Neural cell (in vitro differentiated cells): ENCODE measurements around the gene HIGD1C. TPM values are rescaled to one million over a fixed set of nuclear protein-coding genes. Genes with fewer than 3 reads are reported as not detected.

Source experiments
- H2AFZ ChIP-seq: fragments of 200-600, 300-800 bp; sonication (generic), shearing (Covaris generic); 2 replicates; pipeline ENCODE4 v1.6.0; 2014; ENCODE audit warnings: low read depth, mild to moderate bottlenecking, antibody characterized with exemption, low read length, moderate library complexity
- H3F3A ChIP-seq: fragments of 200-600 bp; shearing (Covaris generic); 2 replicates; pipeline ENCODE4 v1.6.1; 2016; ENCODE audit warnings: mild to moderate bottlenecking, moderate library complexity, mixed read lengths, antibody characterized with exemption, low read length; ENCODE audit not compliant: insufficient read depth, poor library complexity, severe bottlenecking
- H3K27ac ChIP-seq: fragments of 200-600, 300-800 bp; sonication (generic), shearing (Covaris generic); 2 replicates; pipeline ENCODE4 v1.5.1; 2014; ENCODE audit warnings: mild to moderate bottlenecking, low read length, moderate library complexity
- H3K27me3 ChIP-seq: fragments of 300-800, 200-600 bp; sonication (generic), shearing (Covaris generic); 2 replicates; pipeline ENCODE4 v1.6.0; 2014; ENCODE audit warnings: mild to moderate bottlenecking, low read depth, low read length, moderate library complexity; ENCODE audit not compliant: insufficient read depth
- H3K36me3 ChIP-seq: fragments of 300-800, 200-600 bp; sonication (generic), shearing (Covaris generic); 2 replicates; pipeline ENCODE4 v1.5.1; 2014; ENCODE audit warnings: mild to moderate bottlenecking, antibody characterized with exemption, low read length, moderate library complexity; ENCODE audit not compliant: insufficient read depth
- H3K4me2 ChIP-seq: fragments of 300-800, 200-600 bp; sonication (generic), shearing (Covaris generic); 2 replicates; pipeline ENCODE4 v1.6.0; 2014; ENCODE audit warnings: mild to moderate bottlenecking, low read length
- H3K4me3 ChIP-seq: fragments of 300-800, 200-600 bp; sonication (generic), shearing (Covaris generic); 2 replicates; pipeline ENCODE4 v1.5.1; 2014; ENCODE audit warnings: mild to moderate bottlenecking, low read length, moderate library complexity
- H3K79me2 ChIP-seq: fragments of 200-600 bp; shearing (Covaris generic); replicated peaks from 2 replicates; pipeline ENCODE4 v1.6.0; 2014; ENCODE audit warnings: mild to moderate bottlenecking, low read length, moderate library complexity; ENCODE audit not compliant: insufficient read depth
- H3K9ac ChIP-seq: fragments of 300-800, 200-600 bp; sonication (generic), shearing (Covaris generic); 2 replicates; pipeline ENCODE4 v1.6.1; 2016; ENCODE audit warnings: mild to moderate bottlenecking, low read length, mixed read lengths
- H3K9me2 ChIP-seq: fragments of 200-600 bp; shearing (Covaris generic); 2 replicates; pipeline ENCODE4 v1.6.1; 2016; ENCODE audit warnings: mild to moderate bottlenecking, low read length, mixed read lengths; ENCODE audit not compliant: insufficient read depth
- H3K9me3 ChIP-seq: fragments of 200-600, 300-800 bp; sonication (generic), shearing (Covaris generic); 2 replicates; pipeline ENCODE4 v1.6.1; 2016; ENCODE audit warnings: mild to moderate bottlenecking, mixed run types, low read length, moderate library complexity, mixed read lengths
- H4K20me1 ChIP-seq: fragments of 200-600 bp; shearing (Covaris generic); 2 replicates; pipeline ENCODE4 v1.6.1; 2016; ENCODE audit warnings: mild to moderate bottlenecking, mixed run types; ENCODE audit not compliant: insufficient read depth
- EP300 ChIP-seq: fragments of 450-650 bp; conservative IDR thresholded peaks from 2 replicates; pipeline ENCODE4 v1.6.1; 2014; ENCODE audit warnings: antibody characterized with exemption, mild to moderate bottlenecking, moderate library complexity; ENCODE audit not compliant: poor library complexity, severe bottlenecking
- EZH2 ChIP-seq: fragments of 200-600, 300-800 bp; shearing (Covaris generic), sonication (generic); IDR thresholded peaks from 2 replicates; pipeline ENCODE4 v1.6.1; 2014; ENCODE audit warnings: antibody characterized with exemption, low read length, borderline replicate concordance, mild to moderate bottlenecking; ENCODE audit not compliant: insufficient read depth, poor library complexity, severe bottlenecking
- MXI1 ChIP-seq: fragments of 450-650 bp; conservative IDR thresholded peaks from 2 replicates; pipeline ENCODE4 v1.6.1; 2014; ENCODE audit warnings: antibody characterized with exemption, mild to moderate bottlenecking; ENCODE audit not compliant: poor library complexity, severe bottlenecking
- POLR2AphosphoS5 ChIP-seq: IDR thresholded peaks from 2 replicates; pipeline ENCODE4 v1.6.1; 2012
- RAD21 ChIP-seq: fragments of 450-650 bp; conservative IDR thresholded peaks from 2 replicates; pipeline ENCODE4 v1.6.1; 2014; ENCODE audit warnings: antibody characterized with exemption, mild to moderate bottlenecking, moderate library complexity
- SMC3 ChIP-seq: fragments of 450-650 bp; conservative IDR thresholded peaks from 2 replicates; pipeline ENCODE4 v1.6.1; 2014; ENCODE audit warnings: antibody characterized with exemption, mild to moderate bottlenecking, moderate library complexity; ENCODE audit not compliant: poor library complexity
- TAF1 ChIP-seq: IDR thresholded peaks from 2 replicates; pipeline ENCODE4 v1.6.1; 2012; ENCODE audit warnings: low read depth
- polyA plus RNA-seq: library from polyadenylated mRNA; depleted of rRNA; stranded (reverse); fragments of >200 nt; gene quantifications from 2 replicates; pipeline ENCODE4 v1.2.3, GENCODE V29; 2014
- TF ChIP-seq, protein P1 (sequence below): fragments of 450-650 bp; IDR thresholded peaks from 2 replicates; pipeline ENCODE4 v1.5.1; 2014; ENCODE audit warnings: antibody characterized with exemption, mild to moderate bottlenecking, moderate library complexity; ENCODE audit not compliant: poor library complexity, severe bottlenecking
- TF ChIP-seq, protein P2 (sequence below): IDR thresholded peaks from 2 replicates; pipeline ENCODE4 v1.6.1; 2012; ENCODE audit warnings: borderline replicate concordance

HIGD1C gene
- polyA plus RNA-seq, 1 donor from 2014 or later = not detected

DNA sequence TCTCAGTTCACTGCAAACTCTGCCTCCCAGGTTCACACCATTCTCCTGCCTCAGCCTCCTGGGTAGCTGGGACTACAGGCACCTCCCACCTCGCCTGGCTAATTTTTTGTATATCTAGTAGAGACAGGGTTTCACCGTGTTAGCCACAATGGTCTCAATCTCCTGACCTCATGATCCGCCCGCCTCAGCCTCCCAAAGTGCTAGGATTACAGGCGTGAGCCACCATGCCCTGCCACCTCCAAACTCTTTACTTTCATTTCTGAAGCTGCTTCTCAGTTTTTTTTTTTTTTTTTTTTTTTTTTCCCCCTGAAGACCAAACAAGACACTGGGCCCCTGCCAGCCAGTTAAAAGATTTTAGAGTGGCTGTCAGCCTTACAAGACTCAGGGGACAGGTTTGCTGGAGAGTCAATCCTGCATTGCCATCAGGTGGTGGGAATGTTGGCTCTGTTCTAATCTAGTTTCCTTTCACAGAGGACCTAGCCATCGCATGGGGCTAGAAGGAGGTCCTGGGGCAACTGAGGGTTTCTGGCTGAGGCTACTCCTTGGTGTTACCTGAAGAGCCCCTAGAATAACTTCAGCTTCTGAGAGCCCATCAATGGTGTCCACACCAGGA is 37.4 kb upstream of the HIGD1C start:
- Histone ChIP-seq H3F3A (no peaks in the 10 kb centered on the region), H3K36me3 (no peaks in the 10 kb centered on the region), H3K27me3 (no peaks in the 10 kb centered on the region), H4K20me1 (no peaks in the 10 kb centered on the region), H3K9ac (no peak overlapping the region), H3K4me3 (no peak overlapping the region), H3K27ac (no peak overlapping the region), H3K4me2 (no peak overlapping the region), H3K9me3 (peaks cover 3% of the 10 kb centered on the region), H3K9me2 (no peaks in the 10 kb centered on the region), H2AFZ (no peak overlapping the region), H3K79me2 (no peaks in the 10 kb centered on the region)
- TF ChIP-seq, protein P1, sequence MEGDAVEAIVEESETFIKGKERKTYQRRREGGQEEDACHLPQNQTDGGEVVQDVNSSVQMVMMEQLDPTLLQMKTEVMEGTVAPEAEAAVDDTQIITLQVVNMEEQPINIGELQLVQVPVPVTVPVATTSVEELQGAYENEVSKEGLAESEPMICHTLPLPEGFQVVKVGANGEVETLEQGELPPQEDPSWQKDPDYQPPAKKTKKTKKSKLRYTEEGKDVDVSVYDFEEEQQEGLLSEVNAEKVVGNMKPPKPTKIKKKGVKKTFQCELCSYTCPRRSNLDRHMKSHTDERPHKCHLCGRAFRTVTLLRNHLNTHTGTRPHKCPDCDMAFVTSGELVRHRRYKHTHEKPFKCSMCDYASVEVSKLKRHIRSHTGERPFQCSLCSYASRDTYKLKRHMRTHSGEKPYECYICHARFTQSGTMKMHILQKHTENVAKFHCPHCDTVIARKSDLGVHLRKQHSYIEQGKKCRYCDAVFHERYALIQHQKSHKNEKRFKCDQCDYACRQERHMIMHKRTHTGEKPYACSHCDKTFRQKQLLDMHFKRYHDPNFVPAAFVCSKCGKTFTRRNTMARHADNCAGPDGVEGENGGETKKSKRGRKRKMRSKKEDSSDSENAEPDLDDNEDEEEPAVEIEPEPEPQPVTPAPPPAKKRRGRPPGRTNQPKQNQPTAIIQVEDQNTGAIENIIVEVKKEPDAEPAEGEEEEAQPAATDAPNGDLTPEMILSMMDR = no peak
- TF ChIP-seq, protein P2, sequence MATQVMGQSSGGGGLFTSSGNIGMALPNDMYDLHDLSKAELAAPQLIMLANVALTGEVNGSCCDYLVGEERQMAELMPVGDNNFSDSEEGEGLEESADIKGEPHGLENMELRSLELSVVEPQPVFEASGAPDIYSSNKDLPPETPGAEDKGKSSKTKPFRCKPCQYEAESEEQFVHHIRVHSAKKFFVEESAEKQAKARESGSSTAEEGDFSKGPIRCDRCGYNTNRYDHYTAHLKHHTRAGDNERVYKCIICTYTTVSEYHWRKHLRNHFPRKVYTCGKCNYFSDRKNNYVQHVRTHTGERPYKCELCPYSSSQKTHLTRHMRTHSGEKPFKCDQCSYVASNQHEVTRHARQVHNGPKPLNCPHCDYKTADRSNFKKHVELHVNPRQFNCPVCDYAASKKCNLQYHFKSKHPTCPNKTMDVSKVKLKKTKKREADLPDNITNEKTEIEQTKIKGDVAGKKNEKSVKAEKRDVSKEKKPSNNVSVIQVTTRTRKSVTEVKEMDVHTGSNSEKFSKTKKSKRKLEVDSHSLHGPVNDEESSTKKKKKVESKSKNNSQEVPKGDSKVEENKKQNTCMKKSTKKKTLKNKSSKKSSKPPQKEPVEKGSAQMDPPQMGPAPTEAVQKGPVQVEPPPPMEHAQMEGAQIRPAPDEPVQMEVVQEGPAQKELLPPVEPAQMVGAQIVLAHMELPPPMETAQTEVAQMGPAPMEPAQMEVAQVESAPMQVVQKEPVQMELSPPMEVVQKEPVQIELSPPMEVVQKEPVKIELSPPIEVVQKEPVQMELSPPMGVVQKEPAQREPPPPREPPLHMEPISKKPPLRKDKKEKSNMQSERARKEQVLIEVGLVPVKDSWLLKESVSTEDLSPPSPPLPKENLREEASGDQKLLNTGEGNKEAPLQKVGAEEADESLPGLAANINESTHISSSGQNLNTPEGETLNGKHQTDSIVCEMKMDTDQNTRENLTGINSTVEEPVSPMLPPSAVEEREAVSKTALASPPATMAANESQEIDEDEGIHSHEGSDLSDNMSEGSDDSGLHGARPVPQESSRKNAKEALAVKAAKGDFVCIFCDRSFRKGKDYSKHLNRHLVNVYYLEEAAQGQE = no peak
- no peak for TF ChIP-seq POLR2AphosphoS5
- TF ChIP-seq TAF1 = no peak
- no peak for TF ChIP-seq SMC3
- no peak for TF ChIP-seq RAD21
- TF ChIP-seq EP300 = no peak
- TF ChIP-seq EZH2 = no peak
- TF ChIP-seq MXI1 = no peak

DNA sequence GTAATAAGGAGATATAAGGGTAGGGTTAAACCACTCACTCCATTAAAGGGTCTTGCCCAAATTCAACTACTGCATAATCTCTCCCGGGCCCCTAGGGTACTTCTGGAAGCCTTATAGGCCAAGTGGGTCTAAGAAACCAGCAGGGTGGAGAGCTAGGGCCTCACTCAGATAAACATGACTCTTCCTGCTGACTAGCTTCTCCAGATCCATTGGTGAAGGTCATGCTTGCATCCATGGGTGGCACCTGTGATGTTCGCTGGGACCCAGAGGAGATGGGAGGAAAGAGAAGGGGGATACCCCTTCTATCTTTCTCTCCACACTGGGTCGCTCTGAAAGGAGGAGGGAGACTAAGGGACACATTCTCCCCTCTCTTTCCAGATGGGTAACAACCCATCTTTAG is 36.1 kb upstream of the HIGD1C start:
- Histone ChIP-seq H3K9me3 (peaks cover 3% of the 10 kb centered on the region), H2AFZ (no peak overlapping the region), H3K9me2 (no peaks in the 10 kb centered on the region), H3K36me3 (no peaks in the 10 kb centered on the region), H3K4me3 (no peak overlapping the region), H3K9ac (no peak overlapping the region), H3K79me2 (no peaks in the 10 kb centered on the region), H3K27me3 (no peaks in the 10 kb centered on the region), H3F3A (no peaks in the 10 kb centered on the region), H3K4me2 (no peak overlapping the region), H3K27ac (no peak overlapping the region), H4K20me1 (no peaks in the 10 kb centered on the region)
- TF ChIP-seq TAF1 (no peak), RAD21 (no peak), EZH2 (no peak), SMC3 (no peak), EP300 (no peak), MXI1 (no peak), POLR2AphosphoS5 (no peak)
- TF ChIP-seq, protein P1 = no peak
- TF ChIP-seq, protein P2 = no peak
